Spleen (tissue), 11 donors: ENCODE measurements around the gene KHDRBS2. TPM values are rescaled to one million over a fixed set of nuclear protein-coding genes. Genes with fewer than 3 reads are reported as not detected.

Experiments used
- DNase-seq: peaks from one replicate; pipeline ENCODE4 v3.0.0-alpha.2; 2020
- H3K27ac ChIP-seq, 8 donors: fragments of 200-600 bp; sonication (generic) in 7 of 8; 1 replicate in 4 of 8; 2 replicates in 4 of 8; pipeline versions ENCODE4 v1.5.0 to v1.8.0; 2016 to 2021; ENCODE audit warnings: inconsistent platforms in 4 of 8, mild to moderate bottlenecking in 4 of 8, moderate library complexity in 1 of 8
- H3K27me3 ChIP-seq, 7 donors: fragments of 200-600 bp; sonication (generic) in 6 of 7; replicated peaks in 1 of 7; 1 replicate in 4 of 7; 2 replicates in 3 of 7; pipeline versions ENCODE4 v1.5.0 to v1.8.0; 2016 to 2021; ENCODE audit warnings: inconsistent platforms in 3 of 7, mild to moderate bottlenecking in 1 of 7
- H3K36me3 ChIP-seq, 6 donors: fragments of 200-600 bp; sonication (generic) in 5 of 6; 1 replicate in 4 of 6; 2 replicates in 2 of 6; pipeline versions ENCODE4 v1.5.0 to v1.8.0; 2016 to 2021; ENCODE audit warnings: inconsistent platforms in 2 of 6
- H3K4me1 ChIP-seq, 6 donors: fragments of 200-600 bp; sonication (generic) in 5 of 6; 1 replicate in 3 of 6; 2 replicates in 3 of 6; pipeline versions ENCODE4 v1.5.0 to v1.8.0; 2016 to 2021; ENCODE audit warnings: inconsistent platforms in 3 of 6
- H3K4me3 ChIP-seq, 8 donors: fragments of 200-600 bp; sonication (generic) in 7 of 8; 1 replicate in 4 of 8; 2 replicates in 4 of 8; pipeline versions ENCODE4 v1.5.0 to v1.8.0; 2016 to 2021; ENCODE audit warnings: inconsistent platforms in 4 of 8, mild to moderate bottlenecking in 4 of 8, moderate library complexity in 2 of 8
- H3K9me3 ChIP-seq, 8 donors: fragments of 200-600 bp; sonication (generic) in 7 of 8; 1 replicate in 4 of 8; 2 replicates in 4 of 8; pipeline versions ENCODE4 v1.5.0 to v1.8.0; 2016 to 2021; ENCODE audit warnings: inconsistent platforms in 4 of 8
- POLR2A ChIP-seq, 3 donors: fragments of 450-650 bp; IDR thresholded peaks; one replicate each; pipeline ENCODE4 v1.5.1; 2017; ENCODE audit warnings: antibody characterized with exemption in 3 of 3, mild to moderate bottlenecking in 1 of 3
- POLR2AphosphoS5 ChIP-seq, 3 donors: sonication (generic); formaldehyde crosslinking; IDR thresholded peaks; one replicate each; pipeline ENCODE4 v1.5.1; 2017; ENCODE audit warnings: antibody characterized with exemption in 3 of 3
- WGBS, 5 donors: extraction: QIAGEN DNeasy Blood & Tissue Kit in 3 of 5; methylation state at CpG; one replicate each; pipeline versions ENCODE4 v1.1.5 to v1.1.7; 2013 to 2018; 5-methylcytosine and 5-hydroxymethylcytosine counted together
- intact Hi-C: fragments of 100-400 bp; cut with DNase I; formaldehyde crosslinking; loops from one replicate; pipeline ENCODE4 v1.15.0; 2023; ENCODE audit warnings: low total_unique reads
- polyA plus RNA-seq, 3 donors: library from polyadenylated mRNA; stranded (reverse); fragments of 200-250 nt; gene quantifications; one replicate each; pipeline ENCODE4 v1.2.1, GENCODE V29; 2013
- total RNA-seq, 7 donors: library from RNA; depleted of rRNA in 3 of 7; stranded (reverse); fragments of >200 nt in 3 of 7; fragmentation: NEBNext Ultra II Directional in 4 of 7; extraction: Animal tissue kit (Norgen Biotek cat#: 25700) in 4 of 7; gene quantifications; one replicate each; pipeline versions ENCODE4 v1.1.0 to v1.2.1, GENCODE V29; 2016 to 2021
- TF ChIP-seq, protein P1 (sequence below), 11 experiments: fragments of 200-600 bp in 7 of 11; fragments of 450-650 bp in 4 of 11; sonication (generic) in 4 of 11; IDR thresholded peaks in 8 of 11; conservative IDR thresholded peaks in 3 of 11; 1 replicate in 7 of 11; 2 replicates in 4 of 11; pipeline versions ENCODE4 v1.4.0 to v1.8.0; 2016 to 2021; ENCODE audit warnings: antibody characterized with exemption in 11 of 11, inconsistent platforms in 4 of 11, mild to moderate bottlenecking in 1 of 11
- donor health status: healthy with polysubstance abuse.
- donor health status: DM: no; HTN: no; CAD: no; lungs with moderate emphysema.
- donor health status: DM: no; HTN: no; CAD: no.
- donor health status: Bipolar disorder and iron deficiency.
- donor health status: healthy.
- donor health status: DM: no; HTN: no; CAD: no.
- donor health status: DM: yes; HTN: yes; CAD: no.

Gene KHDRBS2
- total and polyA plus RNA-seq, 10 donors, result 1.0 to 11.7 (median 3.9) TPM

DNA sequence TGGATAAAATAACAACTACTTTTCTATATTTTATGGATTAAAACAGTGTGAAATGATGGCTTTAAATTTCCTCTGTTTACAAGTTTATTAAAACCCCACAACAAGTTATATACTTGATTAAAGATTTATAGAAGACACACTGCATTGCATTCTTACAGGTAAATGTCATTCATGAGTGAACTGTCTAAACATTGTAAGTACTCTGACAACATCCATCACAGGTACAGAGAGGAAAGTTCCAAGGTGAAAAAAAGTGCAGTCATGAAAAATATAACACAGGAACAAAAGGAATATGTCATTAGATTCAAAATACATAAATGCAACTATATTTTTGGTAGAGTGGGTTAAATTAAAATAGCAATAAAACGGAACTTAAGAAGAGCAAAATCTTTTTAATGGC, 156.9 kb downstream of the KHDRBS2 start:
- Histone ChIP-seq H3K36me3 (peaks cover 0 to 4% (median 0%) of the 10 kb centered on the region in 6 donors), H3K4me3 (no peak overlapping the region), H3K27me3 (no peaks in the 10 kb centered on the region), H3K9me3 (peaks cover 0 to 21% (median 8%) of the 10 kb centered on the region in 8 donors), H3K4me1 (no peaks in the 10 kb centered on the region), H3K27ac (no peak overlapping the region)
- intact Hi-C loops, result no loop called here
- no peak for DNase-seq
- 70 to 82% (median 74%) methylated on average over 1 of the region's 1 CpG for WGBS, 5 donors
- TF ChIP-seq, protein P1, sequence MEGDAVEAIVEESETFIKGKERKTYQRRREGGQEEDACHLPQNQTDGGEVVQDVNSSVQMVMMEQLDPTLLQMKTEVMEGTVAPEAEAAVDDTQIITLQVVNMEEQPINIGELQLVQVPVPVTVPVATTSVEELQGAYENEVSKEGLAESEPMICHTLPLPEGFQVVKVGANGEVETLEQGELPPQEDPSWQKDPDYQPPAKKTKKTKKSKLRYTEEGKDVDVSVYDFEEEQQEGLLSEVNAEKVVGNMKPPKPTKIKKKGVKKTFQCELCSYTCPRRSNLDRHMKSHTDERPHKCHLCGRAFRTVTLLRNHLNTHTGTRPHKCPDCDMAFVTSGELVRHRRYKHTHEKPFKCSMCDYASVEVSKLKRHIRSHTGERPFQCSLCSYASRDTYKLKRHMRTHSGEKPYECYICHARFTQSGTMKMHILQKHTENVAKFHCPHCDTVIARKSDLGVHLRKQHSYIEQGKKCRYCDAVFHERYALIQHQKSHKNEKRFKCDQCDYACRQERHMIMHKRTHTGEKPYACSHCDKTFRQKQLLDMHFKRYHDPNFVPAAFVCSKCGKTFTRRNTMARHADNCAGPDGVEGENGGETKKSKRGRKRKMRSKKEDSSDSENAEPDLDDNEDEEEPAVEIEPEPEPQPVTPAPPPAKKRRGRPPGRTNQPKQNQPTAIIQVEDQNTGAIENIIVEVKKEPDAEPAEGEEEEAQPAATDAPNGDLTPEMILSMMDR (IDR thresholded peaks at IDR 0.05 in 8 of 11, conservative IDR thresholded peaks at IDR 0.05 in 3 of 11), result no peak
- no peak for TF ChIP-seq POLR2AphosphoS5 (IDR thresholded peaks at IDR 0.05)
- no peak for TF ChIP-seq POLR2A (IDR thresholded peaks at IDR 0.05)

GRCh38 chr6:62119401-62119800, 166.6 kb downstream of the KHDRBS2 start:
- WGBS, 5 donors, result 79 to 86% (median 81%) methylated on average over 1 of the region's 1 CpG
- intact Hi-C loops, result no loop called here

DNA sequence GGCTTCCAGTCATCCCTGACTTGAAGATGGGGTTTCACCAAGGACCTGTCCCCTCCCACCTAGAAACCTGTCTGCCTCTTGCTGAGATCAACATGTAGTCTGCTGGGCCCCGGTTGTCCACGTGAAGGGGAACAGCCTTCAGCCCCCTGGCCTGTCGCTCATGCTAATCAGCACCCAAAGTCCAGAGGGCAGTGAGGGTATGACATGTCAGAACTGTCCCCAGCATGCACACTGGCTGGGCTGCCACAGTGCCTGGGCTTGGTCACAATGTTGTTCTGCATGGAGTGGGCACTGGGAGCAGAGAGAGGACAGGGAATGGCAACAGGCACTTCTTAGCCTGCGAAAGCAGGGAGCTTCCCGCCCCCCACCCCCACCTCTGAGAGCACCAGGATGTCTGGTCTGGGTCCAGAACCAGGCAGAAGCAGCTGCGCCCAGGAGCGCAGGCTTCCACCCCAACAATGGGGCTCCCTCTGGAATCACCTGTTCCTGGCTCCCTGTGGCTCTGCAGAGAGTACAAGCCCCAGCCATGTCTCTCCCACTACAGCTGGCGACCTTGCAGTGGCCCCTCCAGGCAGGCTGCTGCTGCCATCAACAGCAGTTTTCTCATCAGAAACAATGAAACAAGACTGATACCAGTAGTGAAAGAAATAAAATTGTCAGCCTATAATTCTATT, 182.7 kb downstream of the KHDRBS2 start:
- TF ChIP-seq POLR2A (IDR thresholded peaks at IDR 0.05), result no peak
- TF ChIP-seq, protein P1 (IDR thresholded peaks at IDR 0.05 in 8 of 11, conservative IDR thresholded peaks at IDR 0.05 in 3 of 11), result no peak
- no peak for TF ChIP-seq POLR2AphosphoS5 (IDR thresholded peaks at IDR 0.05)

More at GRCh38 chr6:62119401-62119800, 166.6 kb downstream of the KHDRBS2 start:
- Histone ChIP-seq H3K9me3 (peaks cover 0 to 34% (median 22%) of the 10 kb centered on the region in 8 donors), H3K4me1 (no peaks in the 10 kb centered on the region), H3K27me3 (no peaks in the 10 kb centered on the region), H3K27ac (no peak overlapping the region), H3K36me3 (no peaks in the 10 kb centered on the region), H3K4me3 (no peak overlapping the region)
- DNase-seq, result no peak
- TF ChIP-seq, protein P1 (IDR thresholded peaks at IDR 0.05 in 8 of 11, conservative IDR thresholded peaks at IDR 0.05 in 3 of 11), result no peak

GRCh38 chr6:62102387-62102786, 183.6 kb downstream of the KHDRBS2 start:
- no peak for DNase-seq
- H3K27ac ChIP-seq, result no peak overlapping the region
- TF ChIP-seq, protein P1 (IDR thresholded peaks at IDR 0.05 in 8 of 11, conservative IDR thresholded peaks at IDR 0.05 in 3 of 11), result no peak
- TF ChIP-seq POLR2AphosphoS5 (IDR thresholded peaks at IDR 0.05) (no peak), POLR2A (IDR thresholded peaks at IDR 0.05) (no peak)

More for the DNA sequence above, 182.7 kb downstream of the KHDRBS2 start:
- DNase-seq, result no peak
- intact Hi-C loops, result no loop called here
- Histone ChIP-seq H3K4me1 (no peaks in the 10 kb centered on the region), H3K27me3 (no peaks in the 10 kb centered on the region), H3K4me3 (no peak overlapping the region), H3K27ac (no peak overlapping the region), H3K9me3 (peaks cover 0 to 49% (median 24%) of the 10 kb centered on the region in 8 donors), H3K36me3 (peaks cover 0 to 4% (median 0%) of the 10 kb centered on the region in 6 donors)
- 84 to 92% (median 89%) methylated on average over 6 to 8 of the region's 8 CpGs for WGBS, 5 donors

More at GRCh38 chr6:62102387-62102786, 183.6 kb downstream of the KHDRBS2 start:
- H3K36me3 ChIP-seq, result peaks cover 0 to 4% (median 0%) of the 10 kb centered on the region in 6 donors
- no peaks in the 10 kb centered on the region for H3K27me3 ChIP-seq
- H3K9me3 ChIP-seq, result peaks cover 0 to 50% (median 23%) of the 10 kb centered on the region in 8 donors
- 69 to 92% (median 82%) methylated on average over 2 to 5 of the region's 5 CpGs for WGBS, 5 donors
- intact Hi-C loops, result no loop called here
- no peaks in the 10 kb centered on the region for H3K4me1 ChIP-seq
- H3K4me3 ChIP-seq, result no peak overlapping the region
